H1 (cell line): ENCODE data around the gene ENTREP1. TPM values are rescaled to one million over a fixed set of nuclear protein-coding genes. Genes with fewer than 3 reads are reported as not detected.

Experiments
- CHD7 ChIP-seq: fragments of 300-600 bp; sonication (generic); IDR thresholded peaks from 2 replicates; pipeline ENCODE4 v1.7.1; 2012; ENCODE audit warnings: low read length, moderate library complexity, mild to moderate bottlenecking, inconsistent platforms; ENCODE audit not compliant: insufficient replicate concordance
- EZH2 ChIP-seq: fragments of 200-600 bp; sonication (generic); IDR thresholded peaks from 2 replicates; pipeline ENCODE4 v1.7.1; 2012; ENCODE audit warnings: low read depth, mild to moderate bottlenecking, moderate library complexity, low read length, inconsistent platforms; ENCODE audit not compliant: severe bottlenecking
- GABPA ChIP-seq: IDR thresholded peaks from 2 replicates; pipeline ENCODE4 v1.6.1; 2011; ENCODE audit warnings: mild to moderate bottlenecking, low read length, moderate library complexity, borderline replicate concordance; ENCODE audit not compliant: insufficient read depth
- HDAC2 ChIP-seq, 2 experiments: fragments of 300-600 bp in 1 of 2; sonication (generic) in 1 of 2; IDR thresholded peaks; 2 replicates each; pipeline ENCODE4 v1.6.1; 2011 to 2012; ENCODE audit warnings: low read depth in 2 of 2, low read length in 2 of 2, mild to moderate bottlenecking in 2 of 2, moderate library complexity in 2 of 2, borderline replicate concordance in 1 of 2, inconsistent platforms in 1 of 2
- HDAC6 ChIP-seq: IDR thresholded peaks from one replicate; pipeline ENCODE4 v1.7.1; 2012; ENCODE audit warnings: low read depth, mild to moderate bottlenecking, inconsistent platforms, low read length, moderate library complexity
- KDM1A ChIP-seq: fragments of 200-600, 300-600 bp; sonication (generic); IDR thresholded peaks from 2 replicates; pipeline ENCODE4 v1.7.1; 2016; ENCODE audit warnings: mild to moderate bottlenecking, low read length, borderline replicate concordance
- KDM5A ChIP-seq: fragments of 200-600 bp; IDR thresholded peaks from 2 replicates; pipeline ENCODE4 v1.7.1; 2012; ENCODE audit warnings: mild to moderate bottlenecking, low read length, inconsistent platforms, mixed read lengths
- POU5F1 ChIP-seq: IDR thresholded peaks from 2 replicates; pipeline ENCODE4 v1.6.1; 2011; ENCODE audit warnings: low read depth, mild to moderate bottlenecking, low read length, moderate library complexity
- SUZ12 ChIP-seq: fragments of 200-600 bp; sonication (generic); IDR thresholded peaks from 2 replicates; pipeline ENCODE4 v1.6.1; 2012; ENCODE audit warnings: mild to moderate bottlenecking, inconsistent platforms, low read length, moderate library complexity, mixed read lengths
- TBP ChIP-seq: IDR thresholded peaks from 2 replicates; pipeline ENCODE4 v1.6.1; 2011; ENCODE audit warnings: low read depth, low read length, improper control_type of control experiment
- TCF12 ChIP-seq: IDR thresholded peaks from 2 replicates; pipeline ENCODE4 v1.6.1; 2011; ENCODE audit warnings: low read depth, mild to moderate bottlenecking, low read length
- YY1 ChIP-seq: IDR thresholded peaks from 2 replicates; pipeline ENCODE4 v1.6.1; 2011; ENCODE audit warnings: low read depth, mild to moderate bottlenecking, low read length
- polyA plus RNA-seq, 7 experiments: library from polyadenylated mRNA; depleted of rRNA in 3 of 7; stranded (reverse) in 5 of 7; unstranded in 2 of 7; fragments of >200 nt in 5 of 7; fragments of 200-250 nt in 2 of 7; gene quantifications; 1 replicate in 5 of 7; 2 replicates in 1 of 7; 4 replicates in 1 of 7; pipeline versions ENCODE4 v1.2.1 to v1.2.3, GENCODE V29; 2011 to 2013; ENCODE audit warnings: missing spikeins in 2 of 7, mixed read lengths in 2 of 7
- total RNA-seq: library from RNA; stranded (reverse); fragmentation: NEBNext Ultra II Directional; extraction: Animal tissue kit (Norgen Biotek cat#: 25700); gene quantifications from 2 replicates; pipeline ENCODE4 v1.2.1, GENCODE V29; 2021

ENTREP1 gene
- total and polyA plus RNA-seq, 2 of the 8 experiments (the other 6 are each of a cell fraction or from before 2014, with no cell fraction given) = 15.3 to 25.0 TPM

- TF ChIP-seq CHD7 (no peak), KDM1A (peak; percentile 65; the same call in 1 of the 2 replicates), EZH2 (no peak), TBP (no peak), SUZ12 (no peak), GABPA (no peak), HDAC6 (no peak), TCF12 (no peak), POU5F1 (no peak), YY1 (no peak), HDAC2 (IDR thresholded peaks at IDR 0.05; ENCODE audit: borderline replicate concordance in 1 of 2, low read depth in 2 of 2, low read length in 2 of 2) (0 out of 4 replicates have a peak, but pooled peaks of 1 of the 2 experiments have one; percentile 37), KDM5A (no peak)
These were observed 5.6 kb downstream of the ENTREP1 start (continued) for GRCh38 chr9:69330580-69330979.
